Measurements from ENCODE around the gene IL21R. TPM values are rescaled to one million over a fixed set of nuclear protein-coding genes. Genes with fewer than 3 reads are reported as not detected.

IL21R gene
- total and polyA plus RNA-seq, 2 experiments from 2014 or later: not detected

DNA sequence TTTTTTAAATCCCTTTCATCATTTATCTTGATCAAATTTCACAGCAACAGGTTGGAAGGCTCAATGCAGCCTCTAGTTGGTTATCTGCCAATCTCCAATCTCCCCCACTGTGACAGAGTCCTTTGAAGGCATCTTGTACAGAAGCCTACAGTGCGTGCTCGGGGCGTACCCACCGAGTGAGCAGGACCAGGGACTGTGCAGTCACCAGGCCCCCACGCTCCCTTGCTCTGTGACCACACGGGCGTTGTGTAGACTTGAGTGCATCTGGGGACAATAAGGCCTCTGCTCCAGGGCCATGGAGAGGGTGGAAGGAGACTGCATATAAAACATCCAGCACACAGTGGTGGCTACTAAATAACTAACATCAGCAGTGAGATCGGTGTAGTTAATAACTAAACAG is 84.4 kb downstream of the IL21R start:
- Histone ChIP-seq H3K27me3 (no peaks in the 10 kb centered on the region), H3K4me1 (ENCODE audit: low read depth) (no peaks in the 10 kb centered on the region), H3K4me3 (no peak overlapping the region), H3K27ac (no peak overlapping the region), H3K36me3 (peaks cover 88% of the 10 kb centered on the region), H3K9me3 (ENCODE audit: low read depth) (no peaks in the 10 kb centered on the region)
- DNase-seq (ENCODE audit: low read depth in 1 of 2, low spot score in 1 of 2): no peak
- TF ChIP-seq, protein P1, sequence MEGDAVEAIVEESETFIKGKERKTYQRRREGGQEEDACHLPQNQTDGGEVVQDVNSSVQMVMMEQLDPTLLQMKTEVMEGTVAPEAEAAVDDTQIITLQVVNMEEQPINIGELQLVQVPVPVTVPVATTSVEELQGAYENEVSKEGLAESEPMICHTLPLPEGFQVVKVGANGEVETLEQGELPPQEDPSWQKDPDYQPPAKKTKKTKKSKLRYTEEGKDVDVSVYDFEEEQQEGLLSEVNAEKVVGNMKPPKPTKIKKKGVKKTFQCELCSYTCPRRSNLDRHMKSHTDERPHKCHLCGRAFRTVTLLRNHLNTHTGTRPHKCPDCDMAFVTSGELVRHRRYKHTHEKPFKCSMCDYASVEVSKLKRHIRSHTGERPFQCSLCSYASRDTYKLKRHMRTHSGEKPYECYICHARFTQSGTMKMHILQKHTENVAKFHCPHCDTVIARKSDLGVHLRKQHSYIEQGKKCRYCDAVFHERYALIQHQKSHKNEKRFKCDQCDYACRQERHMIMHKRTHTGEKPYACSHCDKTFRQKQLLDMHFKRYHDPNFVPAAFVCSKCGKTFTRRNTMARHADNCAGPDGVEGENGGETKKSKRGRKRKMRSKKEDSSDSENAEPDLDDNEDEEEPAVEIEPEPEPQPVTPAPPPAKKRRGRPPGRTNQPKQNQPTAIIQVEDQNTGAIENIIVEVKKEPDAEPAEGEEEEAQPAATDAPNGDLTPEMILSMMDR (IDR thresholded peaks at IDR 0.05; ENCODE audit: low read depth, low read length): no peak

DNA sequence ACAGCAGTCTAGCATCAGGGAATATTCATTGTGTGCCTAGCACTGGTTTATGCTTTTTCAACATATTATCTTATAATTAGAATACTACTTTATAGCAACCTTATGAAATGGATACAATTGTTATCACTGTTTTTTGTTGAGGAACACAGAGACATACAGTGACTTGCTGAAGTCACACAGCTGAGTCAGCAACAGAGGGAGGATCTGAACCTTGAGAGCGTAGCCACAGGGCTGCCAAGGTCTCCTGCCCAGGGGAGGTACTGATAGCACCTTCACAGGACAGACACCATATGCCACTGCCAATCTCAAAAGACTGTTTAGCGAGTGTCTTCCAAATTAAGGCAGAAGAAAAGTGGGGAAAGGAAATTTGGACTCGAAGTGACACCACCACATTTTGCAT is 84.8 kb downstream of the IL21R start:
- Histone ChIP-seq H3K4me1 (ENCODE audit: low read depth) (no peaks in the 10 kb centered on the region), H3K27ac (no peak overlapping the region), H3K9me3 (ENCODE audit: low read depth) (no peaks in the 10 kb centered on the region), H3K4me3 (no peak overlapping the region), H3K27me3 (no peaks in the 10 kb centered on the region), H3K36me3 (peaks cover 89% of the 10 kb centered on the region)
- TF ChIP-seq, protein P1 (IDR thresholded peaks at IDR 0.05; ENCODE audit: low read depth, low read length): no peak
- DNase-seq (ENCODE audit: low read depth in 1 of 2, low spot score in 1 of 2): no peak

DNA sequence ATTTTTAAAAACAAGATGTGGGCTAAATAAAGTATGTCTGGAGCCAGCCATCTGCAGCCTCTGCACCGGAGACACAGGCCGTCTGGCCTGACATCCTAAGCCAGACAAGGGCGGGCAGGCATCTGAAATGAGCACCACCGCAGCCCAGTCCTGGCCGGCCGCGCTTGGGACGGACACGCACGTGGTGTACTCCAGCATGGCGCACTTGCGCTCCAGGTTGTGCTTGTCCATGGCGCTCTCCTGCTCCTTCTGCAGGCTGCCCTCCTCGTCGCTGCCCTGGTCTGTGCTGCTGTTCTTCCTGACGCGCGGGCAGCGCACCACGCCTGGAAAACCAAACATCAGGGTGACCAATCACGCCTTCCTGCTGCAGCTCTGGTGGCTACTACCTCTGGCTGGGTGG is 87.4 kb downstream of the IL21R start:
- Histone ChIP-seq H3K4me1 (ENCODE audit: low read depth) (no peaks in the 10 kb centered on the region), H3K4me3 (no peak overlapping the region), H3K9me3 (ENCODE audit: low read depth) (no peaks in the 10 kb centered on the region), H3K27me3 (no peaks in the 10 kb centered on the region), H3K36me3 (peaks cover 83% of the 10 kb centered on the region), H3K27ac (no peak overlapping the region)
- TF ChIP-seq, protein P1 (IDR thresholded peaks at IDR 0.05; ENCODE audit: low read depth, low read length): no peak
- no peak for DNase-seq (ENCODE audit: low read depth in 1 of 2, low spot score in 1 of 2)

DNA sequence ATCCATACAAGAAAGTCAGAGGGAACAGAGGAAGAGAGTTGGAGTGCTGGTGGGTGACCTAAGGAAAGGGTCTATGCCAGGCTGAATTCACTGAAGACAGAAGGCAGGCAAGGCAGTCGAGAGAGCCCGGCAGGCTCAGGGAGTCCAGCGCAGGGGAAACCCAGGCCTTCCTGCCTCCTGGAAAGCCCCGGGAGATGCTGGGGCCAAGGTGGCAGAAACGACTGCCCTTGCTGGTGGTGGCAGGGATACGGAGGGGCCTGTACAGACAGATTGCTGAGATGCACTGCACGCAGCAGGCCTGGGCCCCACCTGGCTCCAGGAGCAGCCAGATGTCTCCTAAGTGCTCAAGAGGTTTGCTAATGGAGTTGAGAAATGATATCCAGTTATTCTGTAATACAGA is 87.9 kb downstream of the IL21R start:
- TF ChIP-seq, protein P1 (IDR thresholded peaks at IDR 0.05; ENCODE audit: low read depth, low read length): no peak
- peaks cover 83% of the 10 kb centered on the region for H3K36me3 ChIP-seq
- no peak overlapping the region for H3K4me3 ChIP-seq
- H3K27me3 ChIP-seq: no peaks in the 10 kb centered on the region
- no peak overlapping the region for H3K27ac ChIP-seq
- H3K4me1 ChIP-seq (ENCODE audit: low read depth): no peaks in the 10 kb centered on the region
- no peaks in the 10 kb centered on the region for H3K9me3 ChIP-seq (ENCODE audit: low read depth)
- DNase-seq (ENCODE audit: low read depth in 1 of 2, low spot score in 1 of 2): no peak

DNA sequence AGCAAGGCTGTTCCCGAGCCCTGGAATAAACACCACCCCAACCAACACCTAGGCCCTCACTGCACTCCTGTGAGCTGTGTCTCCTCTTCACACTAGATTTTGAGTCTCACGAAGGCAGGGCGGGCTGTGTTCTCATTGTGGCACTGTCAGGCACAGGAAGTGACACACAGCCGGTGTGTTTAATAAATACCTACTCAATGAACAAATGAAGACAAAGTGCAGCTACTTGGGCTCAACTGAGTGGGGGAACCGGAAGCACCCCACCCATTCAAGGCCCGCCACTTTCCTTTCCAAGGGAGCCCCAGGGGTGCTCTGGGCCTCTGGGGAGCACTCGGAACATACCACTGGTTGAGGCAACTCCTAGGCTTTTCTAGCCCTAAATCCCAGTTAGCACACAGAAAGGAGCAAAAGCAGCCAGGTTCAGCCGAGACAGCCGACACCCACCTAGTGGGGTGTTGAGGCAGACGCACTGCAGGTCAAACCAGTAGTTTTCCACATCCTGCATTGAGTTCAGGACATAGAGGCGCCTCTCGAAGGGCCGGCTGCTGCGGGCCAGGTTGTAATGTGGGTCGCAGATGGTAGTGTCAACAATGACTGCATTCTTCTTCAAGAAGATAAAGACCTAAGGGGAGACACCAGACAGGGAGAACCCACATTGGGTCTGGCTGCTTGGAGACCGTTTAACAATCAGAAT is 90.1 kb downstream of the IL21R start:
- H3K4me3 ChIP-seq: no peak overlapping the region
- H3K9me3 ChIP-seq (ENCODE audit: low read depth): no peaks in the 10 kb centered on the region
- no peaks in the 10 kb centered on the region for H3K4me1 ChIP-seq (ENCODE audit: low read depth)
- H3K27me3 ChIP-seq: no peaks in the 10 kb centered on the region
- no peak overlapping the region for H3K27ac ChIP-seq
- H3K36me3 ChIP-seq: peaks cover 89% of the 10 kb centered on the region
- no peak for DNase-seq (ENCODE audit: low read depth in 1 of 2, low spot score in 1 of 2)
- TF ChIP-seq, protein P1 (IDR thresholded peaks at IDR 0.05; ENCODE audit: low read depth, low read length): no peak

Data from cardiac muscle cell (in vitro differentiated cells and primary cell).